GM18511 (cell line): Measurements from ENCODE around the gene IL2RA.
A peak's percentile ranks its signal among the peaks of the same experiment; 100 is the strongest.

Experiments
- ATAC-seq: cut with Tn5 transposase; IDR thresholded peaks from one replicate; pipeline ENCODE4 v1.9.1; 2021; ENCODE audit warnings: mild to moderate bottlenecking, moderate library complexity; ENCODE audit not compliant: unreplicated experiment

The IL2RA gene

GRCh38 chr10:5989756-5990155 is 72.4 kb downstream of the IL2RA start:
- ATAC-seq = no peak

GRCh38 chr10:5988336-5988920 is 73.7 kb downstream of the IL2RA start:
- ATAC-seq = no peak

DNA sequence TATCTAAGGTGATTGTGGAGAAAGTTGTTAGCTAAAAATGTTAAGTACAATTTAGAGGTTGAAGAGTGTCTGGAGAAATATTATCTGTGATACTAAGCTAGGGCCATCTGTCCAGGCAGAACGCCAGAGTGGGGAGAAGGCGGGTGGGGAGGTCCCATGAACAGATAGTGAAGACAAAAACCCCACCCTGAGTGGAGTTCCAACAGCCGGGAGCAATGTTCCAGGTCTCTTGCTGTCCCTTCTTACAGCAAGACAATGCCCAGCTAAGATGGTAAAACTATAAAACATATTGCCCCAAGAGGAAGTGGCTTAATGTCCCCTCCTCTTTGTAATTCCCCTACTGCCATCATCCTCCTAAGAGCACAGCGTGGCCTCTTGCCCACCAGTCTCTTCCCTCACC is 74.4 kb downstream of the IL2RA start:
- ATAC-seq = no peak

DNA sequence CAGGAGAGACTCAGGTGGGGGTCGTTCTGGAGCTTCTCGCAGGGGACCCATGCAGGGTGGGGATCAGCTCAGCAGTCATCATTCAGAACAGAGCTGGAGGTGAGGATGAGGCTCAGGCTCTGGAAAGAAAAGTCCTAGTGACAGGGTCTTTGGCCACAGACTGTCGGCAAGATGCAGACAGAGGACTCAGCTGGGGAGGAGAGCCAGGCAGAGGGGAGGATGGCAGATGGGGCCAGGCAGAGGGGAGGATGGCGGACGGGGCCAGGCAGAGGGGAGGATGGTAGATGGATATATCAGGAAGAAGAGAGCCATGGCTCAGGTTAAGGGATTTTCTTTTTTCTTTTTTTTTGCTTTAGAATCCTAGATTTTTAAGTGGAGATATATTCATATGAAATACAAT is 77.1 kb downstream of the IL2RA start:
- no peak for ATAC-seq

DNA sequence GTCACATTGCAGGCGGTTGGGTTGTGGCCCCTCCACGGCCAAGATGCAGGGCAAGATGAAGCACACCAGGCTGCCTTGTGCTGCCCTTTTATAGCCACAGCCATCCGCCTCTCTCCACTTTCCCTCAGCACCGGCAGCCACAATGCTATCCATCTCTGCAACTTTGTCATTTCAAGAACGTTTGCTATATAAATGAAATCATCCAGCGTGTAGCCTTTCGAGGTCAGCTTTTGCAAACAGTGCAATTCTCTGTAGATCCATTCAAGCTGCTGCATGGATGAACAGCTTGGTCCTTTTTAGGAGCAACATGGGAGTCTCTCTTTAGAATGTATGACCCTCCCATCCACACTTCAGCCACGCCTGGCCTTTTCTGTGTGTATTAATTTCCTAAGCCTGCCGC is 78.4 kb downstream of the IL2RA start:
- no peak for ATAC-seq

DNA sequence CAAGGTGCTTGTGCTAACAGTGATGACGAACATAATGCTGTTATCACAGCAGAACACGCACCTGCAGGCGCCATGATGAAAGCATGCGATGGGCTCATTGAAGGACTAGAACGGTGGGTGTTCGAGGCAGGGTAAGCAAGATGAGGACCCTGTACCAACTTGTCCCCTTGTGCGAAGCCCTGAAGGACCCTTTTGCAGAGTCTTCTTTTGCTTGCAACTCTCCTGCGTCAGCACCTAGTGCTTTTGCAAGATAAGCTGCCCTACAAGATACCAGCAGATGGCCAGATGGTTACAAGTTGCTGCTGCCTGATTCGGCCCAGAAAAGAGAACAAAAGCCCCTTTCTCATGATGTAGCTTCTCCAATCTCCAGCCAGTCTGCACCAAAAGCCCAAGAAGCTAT is 80.6 kb downstream of the IL2RA start:
- no peak for ATAC-seq

DNA sequence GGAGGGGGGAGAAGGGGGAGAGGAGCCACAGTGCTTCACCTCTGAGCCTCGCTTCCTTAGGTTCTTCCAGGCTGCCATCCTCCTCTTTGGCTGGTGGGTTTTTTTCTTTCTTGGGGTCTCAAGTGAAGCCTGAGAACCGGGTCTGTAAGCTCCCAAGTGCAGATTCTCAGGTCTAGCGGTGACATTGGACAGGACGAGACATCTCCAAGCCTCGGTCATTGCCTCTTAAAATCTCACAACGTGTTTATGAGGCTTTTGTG is 84.0 kb downstream of the IL2RA start:
- no peak for ATAC-seq

DNA sequence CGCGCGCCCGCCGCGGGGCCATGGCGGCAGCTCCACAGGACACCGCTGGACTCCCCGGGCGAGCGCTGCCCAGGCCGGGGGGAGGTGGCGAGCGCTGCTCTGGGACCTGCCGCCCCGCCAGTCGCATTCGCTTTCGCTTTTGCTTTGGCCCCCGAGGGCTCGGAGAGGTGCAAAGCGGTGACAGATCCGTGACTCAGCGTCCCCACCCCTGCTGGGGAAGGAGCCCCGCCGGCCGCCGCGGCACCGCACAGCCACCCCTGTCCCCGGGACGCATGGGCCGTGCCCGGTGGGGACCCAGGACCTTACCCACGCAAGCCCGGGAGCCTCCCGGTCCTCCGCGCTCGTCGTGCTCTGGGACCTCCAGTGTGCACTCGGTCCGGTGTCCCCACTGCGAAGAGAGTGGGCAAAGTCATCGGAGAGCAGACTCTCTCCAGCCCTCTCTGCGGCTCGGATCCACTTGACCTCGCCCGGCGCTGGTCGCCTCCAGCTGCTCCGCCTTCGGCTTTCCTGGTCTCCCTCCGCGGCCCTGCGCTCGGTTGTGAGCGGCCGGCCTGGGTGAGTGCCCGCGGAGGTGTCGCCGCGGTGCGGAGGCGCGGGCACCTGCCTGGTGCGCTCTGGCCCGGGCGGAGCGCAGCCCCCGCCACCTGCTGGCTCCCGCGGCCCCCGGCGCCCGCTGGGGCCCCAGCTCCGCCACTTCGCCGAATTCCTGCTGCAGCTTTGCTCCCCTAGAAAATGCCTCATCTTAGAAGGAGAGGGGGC is 84.5 kb downstream of the IL2RA start, which contains the start of gene IL15RA:
IL15RA (minus strand) TSS at position 73 of the 759 bp plus-strand sequence; CDS start at position 22, 51 bp downstream.
- ATAC-seq = peak; percentile 70

DNA sequence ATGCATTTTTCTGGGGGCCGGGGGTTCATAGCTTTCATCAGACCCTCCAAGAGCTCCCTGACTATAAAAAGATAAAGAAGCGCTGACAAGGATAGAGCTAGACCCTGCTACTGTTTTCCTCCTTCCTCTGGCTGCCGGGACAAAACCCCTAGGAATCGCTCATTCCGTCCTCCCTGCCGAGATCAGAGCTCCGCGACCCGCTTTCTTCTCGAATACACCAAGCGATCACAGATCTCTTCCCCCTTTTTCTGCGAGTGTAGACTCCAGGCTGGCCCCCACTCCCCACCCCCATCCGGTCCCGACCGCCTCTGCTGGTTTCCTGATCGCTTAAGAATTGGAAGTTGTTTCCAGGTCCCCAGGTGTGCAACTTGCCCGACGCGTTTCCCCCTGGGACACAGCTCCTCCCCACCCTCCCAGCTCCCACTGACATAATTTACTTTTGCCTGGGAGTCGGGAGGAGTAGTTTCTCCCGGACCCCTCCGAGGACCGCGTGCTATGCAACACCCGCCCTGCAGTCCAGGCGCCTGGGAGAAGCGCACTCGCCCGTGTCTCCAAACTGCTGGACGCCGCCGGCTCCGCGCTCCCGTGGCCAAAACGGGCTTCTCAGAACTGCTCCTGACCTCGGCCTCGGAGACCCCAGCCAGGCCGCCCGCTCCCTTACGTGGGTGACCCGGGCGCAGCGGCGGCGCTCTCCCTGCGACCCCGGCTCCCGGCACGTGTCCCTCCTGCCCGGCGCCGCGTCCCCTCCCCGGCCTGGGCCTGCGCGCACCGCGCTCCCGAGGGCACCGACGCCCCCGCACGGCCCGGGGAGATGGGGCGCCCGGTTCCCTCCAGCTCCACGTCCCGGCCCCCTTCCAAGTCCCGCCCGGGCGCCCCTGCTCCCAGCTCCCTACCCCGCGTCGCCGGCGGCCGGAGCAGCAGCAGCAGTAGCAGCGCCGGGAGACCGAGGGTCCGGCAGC is 85.4 kb downstream of the IL2RA start:
- peak; percentile 23 for ATAC-seq

- peak; percentile 63 for ATAC-seq
Observed at GRCh38 chr10:5975641-5976473, 86.3 kb downstream of the IL2RA start.

DNA sequence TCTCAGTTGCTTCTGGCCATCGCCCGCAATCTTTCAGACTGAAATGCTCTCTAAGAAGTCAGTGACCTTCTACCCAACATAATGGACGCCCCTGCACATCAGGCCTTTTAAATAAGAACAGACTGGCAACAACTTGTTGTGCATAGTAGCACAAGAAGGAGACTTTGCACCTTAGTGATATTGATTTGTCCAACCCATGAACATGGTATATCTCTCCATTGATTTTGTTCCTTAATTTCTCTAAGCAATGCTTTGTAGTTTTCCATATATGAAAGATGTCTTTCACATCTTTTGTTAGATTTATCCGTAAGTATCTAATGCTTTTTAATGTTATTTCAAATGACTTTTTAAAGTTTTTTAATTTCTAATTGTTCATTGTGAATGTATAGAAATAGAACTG is 89.1 kb downstream of the IL2RA start:
- ATAC-seq = no peak

DNA sequence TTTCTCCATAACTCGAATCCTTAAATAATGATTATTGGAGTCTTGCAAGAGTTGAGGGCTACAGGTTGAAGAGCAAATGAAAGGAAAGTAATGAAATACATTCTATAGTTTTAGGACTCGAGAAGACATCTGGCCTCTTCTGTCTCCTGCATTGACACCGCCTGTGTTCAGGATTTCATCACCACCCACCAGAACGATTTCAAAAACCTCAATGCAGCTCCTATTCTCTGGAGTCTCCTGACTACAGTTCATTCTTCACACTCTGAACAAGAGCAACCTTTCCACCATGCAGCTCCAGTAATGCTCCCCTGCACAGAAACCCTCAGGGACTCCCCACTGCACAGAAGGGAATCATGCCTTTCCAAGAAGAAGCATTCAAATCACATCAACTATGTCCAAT is 90.3 kb downstream of the IL2RA start:
- no peak for ATAC-seq

DNA sequence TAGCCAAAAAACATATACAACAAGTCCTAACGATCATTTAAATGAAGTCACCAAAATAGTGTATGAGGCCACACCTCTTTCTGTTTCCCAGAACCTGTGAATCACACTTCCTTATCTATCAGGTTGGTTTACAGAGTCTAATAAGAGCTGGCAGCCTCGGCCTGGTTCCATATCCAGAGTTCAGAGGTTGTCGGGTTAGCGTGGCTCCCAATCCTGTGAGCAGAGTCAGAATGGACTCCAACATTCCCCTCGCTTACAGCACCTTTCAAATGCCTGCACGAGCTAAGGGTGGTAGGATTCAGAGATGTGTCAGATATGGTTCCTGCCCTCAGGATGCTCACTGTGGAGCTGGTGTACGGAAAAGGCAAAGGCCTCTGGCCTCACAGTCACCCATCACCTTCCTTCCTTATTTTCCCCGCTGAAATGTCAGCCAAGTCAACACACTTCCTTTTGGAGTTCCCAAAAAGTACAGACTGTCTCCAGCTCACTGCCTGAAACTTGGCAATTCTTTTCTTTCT is 90.8 kb downstream of the IL2RA start:
- ATAC-seq = no peak

- no peak for ATAC-seq
Observed at GRCh38 chr10:5970527-5970926, 91.6 kb downstream of the IL2RA start.

DNA sequence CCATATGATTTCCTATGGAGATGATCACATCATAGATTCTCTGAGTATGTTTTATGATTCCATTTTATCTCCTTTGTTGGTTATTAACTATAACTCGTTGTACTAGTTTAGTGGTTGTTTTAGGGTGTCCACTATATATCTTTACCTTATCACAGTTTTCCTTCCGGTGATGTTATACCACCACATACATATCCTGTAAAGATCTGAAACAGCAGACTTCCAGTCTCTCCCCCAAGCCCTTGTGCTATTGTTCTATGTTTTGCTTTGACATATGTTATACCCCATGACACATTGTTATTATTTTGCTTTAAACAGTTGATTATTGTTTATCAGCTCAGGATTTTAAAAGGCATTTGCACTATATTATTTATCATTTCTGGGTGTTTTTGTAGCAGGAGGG is 92.1 kb downstream of the IL2RA start:
- no peak for ATAC-seq

DNA sequence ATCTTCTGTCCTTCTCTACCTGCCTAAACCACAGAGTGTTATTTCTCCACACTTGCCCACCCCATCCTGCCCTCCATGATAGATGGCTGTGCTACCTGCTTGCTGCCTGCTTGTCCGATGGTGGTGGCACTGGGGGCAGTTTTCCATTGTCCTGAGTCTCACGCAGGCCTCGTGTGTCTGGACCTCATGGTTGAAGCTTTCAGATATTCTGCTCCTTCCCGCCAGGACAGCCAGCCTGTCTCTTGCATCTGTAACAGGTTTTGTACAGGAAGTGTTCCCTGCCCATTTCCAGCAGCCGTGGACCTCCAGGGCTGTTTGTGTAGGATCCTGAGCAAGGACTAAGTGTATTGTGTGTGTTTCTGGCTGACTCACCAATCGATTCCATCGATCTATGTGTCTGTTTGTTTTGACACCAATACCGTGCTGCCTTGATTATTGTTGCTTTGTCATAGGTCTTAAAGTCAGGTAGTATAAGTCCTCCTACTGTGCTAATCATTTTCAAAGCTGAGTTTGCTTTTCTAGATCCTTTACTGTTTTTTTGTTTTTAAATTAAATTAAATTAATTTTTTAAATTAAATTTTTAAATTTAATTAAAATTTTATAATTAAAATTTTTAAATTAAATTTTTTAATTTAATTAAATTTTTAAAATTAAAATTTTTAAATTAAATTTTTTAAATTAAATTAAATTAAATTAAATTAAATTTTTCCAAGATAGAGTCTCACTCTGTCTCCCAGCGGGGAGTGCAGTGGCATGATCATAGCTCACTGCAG is 93.3 kb downstream of the IL2RA start:
- no peak for ATAC-seq

- ATAC-seq = no peak
Observed at GRCh38 chr10:5968037-5968680, 94.0 kb downstream of the IL2RA start.

GRCh38 chr10:5965266-5965665 is 96.9 kb downstream of the IL2RA start:
- no peak for ATAC-seq

GRCh38 chr10:5964736-5965135 is 97.4 kb downstream of the IL2RA start:
- no peak for ATAC-seq
